Hepatocyte (in vitro differentiated cells): ENCODE data around the gene RINL. TPM values are rescaled to one million over a fixed set of nuclear protein-coding genes. Genes with fewer than 3 reads are reported as not detected.

Experiments used
- DNase-seq: peaks from one replicate; pipeline ENCODE4 v3.0.0-alpha.2; 2016; ENCODE audit warnings: low spot score
- H2AFZ ChIP-seq: fragments of 200-600 bp; sonication (generic); 2 replicates; pipeline ENCODE4 v1.6.0; 2016; ENCODE audit warnings: antibody characterized with exemption, mild to moderate bottlenecking
- H3K27ac ChIP-seq: fragments of 200-600 bp; sonication (generic); 2 replicates; pipeline ENCODE4 v1.5.1; 2016; ENCODE audit warnings: mild to moderate bottlenecking
- H3K27me3 ChIP-seq: fragments of 200-600 bp; sonication (generic); 2 replicates; pipeline ENCODE4 v1.6.1; 2016
- H3K36me3 ChIP-seq: fragments of 200-600 bp; sonication (generic); replicated peaks from 2 replicates; pipeline ENCODE4 v1.5.1; 2016; ENCODE audit warnings: low read depth; ENCODE audit not compliant: insufficient read depth
- H3K4me1 ChIP-seq: fragments of 200-600 bp; sonication (generic); 2 replicates; pipeline ENCODE4 v1.5.1; 2016; ENCODE audit warnings: mild to moderate bottlenecking, moderate library complexity; ENCODE audit not compliant: insufficient read depth
- H3K4me2 ChIP-seq: fragments of 200-600 bp; sonication (generic); 2 replicates; pipeline ENCODE4 v1.6.0; 2016
- H3K4me3 ChIP-seq: fragments of 200-600 bp; sonication (generic); 2 replicates; pipeline ENCODE4 v1.5.1; 2016; ENCODE audit warnings: mild to moderate bottlenecking
- H3K79me2 ChIP-seq: fragments of 200-600 bp; sonication (generic); 2 replicates; pipeline ENCODE4 v1.6.0; 2017; ENCODE audit warnings: mild to moderate bottlenecking
- H3K9me2 ChIP-seq: fragments of 200-600 bp; sonication (generic); replicated peaks from 2 replicates; pipeline ENCODE4 v1.6.0; 2017; ENCODE audit warnings: mild to moderate bottlenecking; ENCODE audit not compliant: insufficient read depth
- H3K9me3 ChIP-seq: fragments of 200-600 bp; sonication (generic); 2 replicates; pipeline ENCODE4 v1.5.1; 2016; ENCODE audit warnings: low read depth, mild to moderate bottlenecking
- H4K20me1 ChIP-seq: fragments of 200-600 bp; sonication (generic); 2 replicates; pipeline ENCODE4 v1.6.0; 2016; ENCODE audit warnings: mild to moderate bottlenecking; ENCODE audit not compliant: insufficient read depth, poor library complexity, severe bottlenecking
- CTCF ChIP-seq: fragments of 200-600 bp; sonication (generic); IDR thresholded peaks from 2 replicates; pipeline ENCODE4 v1.5.1; 2016; ENCODE audit warnings: antibody characterized with exemption, mild to moderate bottlenecking; ENCODE audit not compliant: poor library complexity
- EZH2 ChIP-seq: fragments of 200-600 bp; sonication (generic); IDR thresholded peaks from 2 replicates; pipeline ENCODE4 v1.6.1; 2016; ENCODE audit warnings: antibody characterized with exemption, mild to moderate bottlenecking, borderline replicate concordance
- EZH2phosphoT487 ChIP-seq: fragments of 200-600 bp; sonication (generic); IDR thresholded peaks from one replicate; pipeline ENCODE4 v1.6.1; 2018; ENCODE audit warnings: antibody characterized with exemption, mild to moderate bottlenecking, low read depth, moderate library complexity; ENCODE audit not compliant: unreplicated experiment, severe bottlenecking
- WGBS: methylation state at CpG from one replicate; pipeline ENCODE4 v1.1.6; 2016; ENCODE audit warnings: low lambda C conversion rate; ENCODE audit errors: missing lambda C conversion rate; 5-methylcytosine and 5-hydroxymethylcytosine counted together
- polyA plus RNA-seq: library from polyadenylated mRNA; unstranded; fragments of >200 nt; fragmentation: Nextera tagmentation; extraction: Ambion mirVana; gene quantifications from 2 replicates; pipeline ENCODE4 v1.2.1, GENCODE V29; 2016
- total RNA-seq: library from RNA; depleted of rRNA; stranded (reverse); fragments of >200 nt; gene quantifications from 2 replicates; pipeline ENCODE4 v1.2.3, GENCODE V29; 2014

The RINL gene
- total and polyA plus RNA-seq, 2 experiments from 2014 or later = 5.6 to 7.7 TPM

- Histone ChIP-seq H3K4me3 (no peak overlapping the region), H3K9me2 (no peaks in the 10 kb centered on the region), H3K79me2 (no peaks in the 10 kb centered on the region), H3K27ac (no peak overlapping the region), H3K27me3 (no peaks in the 10 kb centered on the region), H3K36me3 (no peaks in the 10 kb centered on the region), H4K20me1 (no peaks in the 10 kb centered on the region), H3K4me2 (no peak overlapping the region), H3K4me1 (no peaks in the 10 kb centered on the region), H2AFZ (no peak overlapping the region), H3K9me3 (no peaks in the 10 kb centered on the region)
- 96% methylated on average over 19 of the region's 20 CpGs for WGBS
- no peak for DNase-seq
- TF ChIP-seq EZH2phosphoT487 (no peak), EZH2 (no peak), CTCF (no peak)
Observed at GRCh38 chr19:38921420-38922274, 43.6 kb upstream of the RINL start.

GRCh38 chr19:38920602-38921419 is 42.7 kb upstream of the RINL start:
- no peak overlapping the region for H3K27ac ChIP-seq
- DNase-seq = no peak
- H3K27me3 ChIP-seq = no peaks in the 10 kb centered on the region
- no peaks in the 10 kb centered on the region for H4K20me1 ChIP-seq
- no peaks in the 10 kb centered on the region for H3K4me1 ChIP-seq
- no peak for TF ChIP-seq EZH2
- no peak overlapping the region for H3K4me3 ChIP-seq
- 82% methylated on average over 12 of the region's 14 CpGs for WGBS
- no peaks in the 10 kb centered on the region for H3K9me3 ChIP-seq
- H3K4me2 ChIP-seq = no peak overlapping the region
- H2AFZ ChIP-seq = no peak overlapping the region
- H3K79me2 ChIP-seq = no peaks in the 10 kb centered on the region
- H3K36me3 ChIP-seq = no peaks in the 10 kb centered on the region
- no peaks in the 10 kb centered on the region for H3K9me2 ChIP-seq

- WGBS = 92% methylated on average over 17 of the region's 21 CpGs
- no peak for DNase-seq
- TF ChIP-seq EZH2phosphoT487 = no peak
Observed at GRCh38 chr19:38919837-38920601, 41.9 kb upstream of the RINL start.

GRCh38 chr19:38918526-38918925 is 40.5 kb upstream of the RINL start:
- TF ChIP-seq EZH2 = no peak
- TF ChIP-seq CTCF = no peak

More at GRCh38 chr19:38919837-38920601, 41.9 kb upstream of the RINL start:
- H3K27ac ChIP-seq = no peak overlapping the region
- no peaks in the 10 kb centered on the region for H3K9me2 ChIP-seq
- no peak overlapping the region for H3K4me3 ChIP-seq
- H3K36me3 ChIP-seq = no peaks in the 10 kb centered on the region
- no peaks in the 10 kb centered on the region for H3K4me1 ChIP-seq
- H4K20me1 ChIP-seq = no peaks in the 10 kb centered on the region
- H3K27me3 ChIP-seq = no peaks in the 10 kb centered on the region
- H3K9me3 ChIP-seq = no peaks in the 10 kb centered on the region
- no peak overlapping the region for H2AFZ ChIP-seq
- no peak overlapping the region for H3K4me2 ChIP-seq
- H3K79me2 ChIP-seq = no peaks in the 10 kb centered on the region

More at GRCh38 chr19:38918526-38918925, 40.5 kb upstream of the RINL start:
- Histone ChIP-seq H3K9me2 (no peaks in the 10 kb centered on the region), H2AFZ (no peak overlapping the region), H3K9me3 (no peaks in the 10 kb centered on the region), H3K4me1 (no peaks in the 10 kb centered on the region), H3K4me2 (no peak overlapping the region), H3K27ac (no peak overlapping the region), H3K79me2 (no peaks in the 10 kb centered on the region), H3K4me3 (no peak overlapping the region), H3K27me3 (no peaks in the 10 kb centered on the region), H4K20me1 (no peaks in the 10 kb centered on the region), H3K36me3 (no peaks in the 10 kb centered on the region)
- WGBS = 87% methylated on average over 10 of the region's 10 CpGs
- no peak for DNase-seq
